GM12873 (cell line): ENCODE measurements around the gene USP47.
A peak's percentile ranks its signal among the peaks of the same experiment; 100 is the strongest.

Experiments
- CTCF ChIP-seq: IDR thresholded peaks from 2 replicates; pipeline ENCODE4 v1.5.1; 2012; ENCODE audit warnings: low read depth, mild to moderate bottlenecking, moderate library complexity, low read length, control low read depth; ENCODE audit not compliant: insufficient read depth; ENCODE audit errors: missing control alignments

The USP47 gene

GRCh38 chr11:11841723-11842420 is at the start of gene USP47:
Gene USP47 (plus strand): TSS chr11:11841972. CDS start chr11:11842186, 214 bp downstream.
- peak; percentile 61 for TF ChIP-seq CTCF

- no peak for TF ChIP-seq CTCF
These were observed 48.7 kb upstream of the USP47 start for GRCh38 chr11:11793073-11793472.

GRCh38 chr11:11798586-11799438 is 43.0 kb upstream of the USP47 start:
- peak; percentile 91 for TF ChIP-seq CTCF

- TF ChIP-seq CTCF = no peak
These were observed 36.5 kb upstream of the USP47 start for GRCh38 chr11:11805228-11805627.

- TF ChIP-seq CTCF = no peak
These were observed 35.7 kb upstream of the USP47 start for GRCh38 chr11:11806074-11806473.

- no peak for TF ChIP-seq CTCF
These were observed 35.2 kb upstream of the USP47 start for GRCh38 chr11:11806586-11806985.
